PC-3 (cell line): ENCODE measurements around the gene SDR42E1.

ENCODE experiments used
- CTCF ChIP-seq: fragments of 300-600 bp; sonication (generic); conservative IDR thresholded peaks from 2 replicates; pipeline ENCODE4 v1.5.1; 2017; ENCODE audit warnings: antibody characterized with exemption, low read depth, mild to moderate bottlenecking, low read length
- EZH2phosphoT487 ChIP-seq: fragments of 300-600 bp; sonication (generic); IDR thresholded peaks from 2 replicates; pipeline ENCODE4 v1.6.1; 2018; ENCODE audit warnings: mild to moderate bottlenecking, antibody characterized with exemption, low read length, borderline replicate concordance

GRCh38 chr16:82037666-82038065, 26.4 kb upstream of the SDR42E1 start:
- TF ChIP-seq CTCF (no peak), EZH2phosphoT487 (no peak)
